ENCODE measurements around the gene SKAP2. TPM values are rescaled to one million over a fixed set of nuclear protein-coding genes. Genes with fewer than 3 reads are reported as not detected.

The SKAP2 gene
- total RNA-seq, 1 experiment from 2014 or later: 3.2 TPM

DNA sequence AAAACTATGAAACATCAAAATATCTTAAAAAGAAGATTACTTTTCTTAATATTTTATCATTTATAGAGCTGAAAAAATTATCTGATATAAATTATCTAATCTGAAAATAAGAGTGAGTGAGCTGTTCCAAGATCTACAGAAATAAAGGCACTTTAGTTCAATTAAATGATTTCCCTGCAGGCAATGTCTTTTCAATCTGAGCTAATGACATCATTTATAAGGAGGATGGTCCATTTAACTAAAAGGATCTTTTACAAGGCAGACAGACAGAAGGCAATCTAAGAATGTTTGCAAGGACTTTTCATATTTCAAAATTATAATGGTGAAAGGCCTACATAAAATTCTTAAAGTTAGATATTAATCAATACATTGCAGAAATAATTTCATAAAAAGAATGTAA is 71.8 kb downstream of the SKAP2 start:
- Mint-ChIP-seq H3K4me1 (peaks cover 4% of the 10 kb centered on the region in 2 experiments), H3K27me3 (ENCODE audit: low read depth) (no peaks in the 10 kb centered on the region; the same call in 1 of the 2 replicates), H3K27ac (no peak overlapping the region), H3K36me3 (ENCODE audit: insufficient read depth in 1 of 3, low read depth in 3 of 3) (no peaks in the 10 kb centered on the region), H3K9me3 (no peaks in the 10 kb centered on the region), H3K4me3 (no peak overlapping the region)
- Histone ChIP-seq H3K18ac (ENCODE audit: insufficient read length, low read depth, low read length) (no peak overlapping the region), H2BK5ac (ENCODE audit: insufficient read length, low read length) (no peak overlapping the region), H3K56ac (ENCODE audit: insufficient read length, low read depth, low read length) (no peak overlapping the region), H4K20me1 (ENCODE audit: control insufficient read depth, insufficient read depth, insufficient read length) (no peaks in the 10 kb centered on the region), H4K91ac (ENCODE audit: insufficient read length, low read depth, low read length) (no peak overlapping the region), H3K79me1 (ENCODE audit: insufficient read depth, low read depth, low read length, poor library complexity, severe bottlenecking) (no peaks in the 10 kb centered on the region), H3K79me2 (ENCODE audit: insufficient read depth, low read length) (no peaks in the 10 kb centered on the region), H3K9me3 (ENCODE audit: control insufficient read depth, low read depth, low read length) (no peaks in the 10 kb centered on the region), H3K4me2 (ENCODE audit: insufficient read depth, insufficient read length, low read length) (no peak overlapping the region), H2BK15ac (ENCODE audit: low read depth, low read length) (no peak overlapping the region), H3K14ac (ENCODE audit: insufficient read depth, low read length) (no peak overlapping the region), H3K9ac (ENCODE audit: extremely low read depth, insufficient read length, low read length) (no peak overlapping the region), H3K23ac (ENCODE audit: insufficient read length, low read depth, low read length) (no peak overlapping the region), H4K8ac (replicated peaks; ENCODE audit: insufficient read length, low read depth, low read length) (no peak overlapping the region), H2AK5ac (ENCODE audit: insufficient read length, low read length) (no peak overlapping the region), H3T11ph (ENCODE audit: low read length) (no peak overlapping the region), H2BK120ac (ENCODE audit: low read depth, low read length, poor library complexity, severe bottlenecking) (no peak overlapping the region), H2AFZ (ENCODE audit: low read length) (no peak overlapping the region), H3K4ac (ENCODE audit: low read depth, low read length) (no peak overlapping the region), H3K23me2 (ENCODE audit: insufficient read length, low read depth, low read length, poor library complexity, severe bottlenecking) (no peaks in the 10 kb centered on the region), H2BK20ac (ENCODE audit: low read depth, low read length, poor library complexity, severe bottlenecking) (no peak overlapping the region), H3K27me3 (ENCODE audit: insufficient read depth, low read length) (no peaks in the 10 kb centered on the region), H3K4me1 (ENCODE audit: insufficient read depth, low read length) (no peaks in the 10 kb centered on the region; the same call in 1 of the 2 replicates), H4K5ac (ENCODE audit: insufficient read length, low read depth, low read length) (no peak overlapping the region), H2BK12ac (ENCODE audit: insufficient read length, low read depth, low read length) (no peak overlapping the region), H3K27ac (ENCODE audit: insufficient read length, low read depth, low read length) (no peak overlapping the region)
- no peak for DNase-seq
- TF ChIP-seq, protein P1, sequence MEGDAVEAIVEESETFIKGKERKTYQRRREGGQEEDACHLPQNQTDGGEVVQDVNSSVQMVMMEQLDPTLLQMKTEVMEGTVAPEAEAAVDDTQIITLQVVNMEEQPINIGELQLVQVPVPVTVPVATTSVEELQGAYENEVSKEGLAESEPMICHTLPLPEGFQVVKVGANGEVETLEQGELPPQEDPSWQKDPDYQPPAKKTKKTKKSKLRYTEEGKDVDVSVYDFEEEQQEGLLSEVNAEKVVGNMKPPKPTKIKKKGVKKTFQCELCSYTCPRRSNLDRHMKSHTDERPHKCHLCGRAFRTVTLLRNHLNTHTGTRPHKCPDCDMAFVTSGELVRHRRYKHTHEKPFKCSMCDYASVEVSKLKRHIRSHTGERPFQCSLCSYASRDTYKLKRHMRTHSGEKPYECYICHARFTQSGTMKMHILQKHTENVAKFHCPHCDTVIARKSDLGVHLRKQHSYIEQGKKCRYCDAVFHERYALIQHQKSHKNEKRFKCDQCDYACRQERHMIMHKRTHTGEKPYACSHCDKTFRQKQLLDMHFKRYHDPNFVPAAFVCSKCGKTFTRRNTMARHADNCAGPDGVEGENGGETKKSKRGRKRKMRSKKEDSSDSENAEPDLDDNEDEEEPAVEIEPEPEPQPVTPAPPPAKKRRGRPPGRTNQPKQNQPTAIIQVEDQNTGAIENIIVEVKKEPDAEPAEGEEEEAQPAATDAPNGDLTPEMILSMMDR (conservative IDR thresholded peaks at IDR 0.05): no peak

Measured in H9 (cell line).